HCT116 (cell line): ENCODE measurements around the gene STAT4. TPM values are rescaled to one million over a fixed set of nuclear protein-coding genes. Genes with fewer than 3 reads are reported as not detected.

Experiments used
- ATAC-seq: fragments of 200-7000 bp; cut with Tn5 transposase; 2 replicates; pipeline ENCODE4 v1.9.1; 2020; ENCODE audit warnings: mild to moderate bottlenecking, moderate library complexity
- BruUV-seq: library from RNA; stranded (reverse); fragments of 400-500 nt; replicated peaks from 2 replicates; lab custom pipeline; 2021; lab: Mats Ljungman, UMichigan
- CTCF ChIA-PET: fragments of 300-600 bp; sonication (Branson Sonifier 250); formaldehyde crosslinking; loops from one replicate; lab custom pipeline; 2021; ENCODE audit warnings: antibody characterized with exemption; lab: Charles Lee
- POLR2A ChIA-PET: fragments of 300-600, 350-600 bp; sonication (Branson Sonifier 250); formaldehyde crosslinking; loops from one replicate; lab custom pipeline; 2021; ENCODE audit warnings: antibody characterized with exemption; lab: Charles Lee
- RAD21 ChIA-PET, 2 experiments: fragments of 300-600 bp; sonication (Branson Sonifier 250); formaldehyde crosslinking; loops; one replicate each; lab custom pipeline; 2023; ENCODE audit warnings: low total read pairs in 2 of 2; ENCODE audit not compliant: uncharacterized antibody in 2 of 2, unreplicated experiment in 2 of 2, low non-redundant PET in 1 of 2; lab: Charles Lee
- DNase-seq: peaks from one replicate; pipeline ENCODE4 v3.0.0-alpha.2; 2010; ENCODE audit warnings: low read depth, low spot score
- H2AFZ ChIP-seq: fragments of 200-600 bp; shearing (Covaris generic), sonication (generic); 2 replicates; pipeline ENCODE4 v1.6.1; 2017; ENCODE audit warnings: low read depth, mixed run types, mixed read lengths, antibody characterized with exemption, low read length; ENCODE audit not compliant: poor library complexity, severe bottlenecking
- H3K27ac ChIP-seq: 2 replicates; pipeline ENCODE4 v1.5.1; 2012; ENCODE audit warnings: low read depth, low read length
- H3K27me3 ChIP-seq: fragments of 200-600 bp; sonication (generic); 2 replicates; pipeline ENCODE4 v1.6.1; 2016; ENCODE audit warnings: mixed run types, low read length, mixed read lengths; ENCODE audit not compliant: insufficient read depth
- H3K36me3 ChIP-seq, 2 experiments: fragments of 200-500 bp in 1 of 2; fragments of 200-600 bp in 1 of 2; sonication (Bioruptor generic) in 1 of 2; sonication (generic) in 1 of 2; 2 replicates each; pipeline versions ENCODE4 v1.5.1 to v1.6.1; 2014 to 2016; ENCODE audit warnings: low read length in 2 of 2, inconsistent platforms in 1 of 2, mixed read lengths in 1 of 2, mixed run types in 1 of 2; ENCODE audit not compliant: insufficient read depth in 2 of 2, control insufficient read depth in 1 of 2
- H3K4me1 ChIP-seq, 2 experiments: fragments of 200-600 bp in 1 of 2; sonication (generic) in 1 of 2; 2 replicates each; pipeline versions ENCODE4 v1.5.1 to v1.6.1; 2012 to 2017; ENCODE audit warnings: low read length in 2 of 2, inconsistent platforms in 1 of 2, mild to moderate bottlenecking in 1 of 2, mixed read lengths in 1 of 2, mixed run types in 1 of 2, moderate library complexity in 1 of 2; ENCODE audit not compliant: insufficient read depth in 2 of 2, control insufficient read depth in 1 of 2
- H3K4me2 ChIP-seq: fragments of 200-600 bp; sonication (generic); 2 replicates; pipeline ENCODE4 v1.6.1; 2017; ENCODE audit warnings: mixed run types, low read length, mixed read lengths
- H3K4me3 ChIP-seq, 2 experiments: fragments of 200-600 bp in 1 of 2; sonication (generic) in 1 of 2; replicated peaks in 1 of 2; 2 replicates each; pipeline ENCODE4 v1.5.1; 2011 to 2016; ENCODE audit warnings: low read length in 2 of 2, control low read depth in 1 of 2, low read depth in 1 of 2, mild to moderate bottlenecking in 1 of 2, mixed read lengths in 1 of 2, mixed run types in 1 of 2
- H3K79me2 ChIP-seq: fragments of 200-600 bp; sonication (generic); 2 replicates; pipeline ENCODE4 v1.6.1; 2017; ENCODE audit warnings: mild to moderate bottlenecking, mixed run types, low read length, moderate library complexity, mixed read lengths; ENCODE audit not compliant: insufficient read depth
- H3K9ac ChIP-seq: fragments of 200-600 bp; sonication (generic); 2 replicates; pipeline ENCODE4 v1.6.1; 2016; ENCODE audit warnings: low read length, mixed read lengths
- H3K9me2 ChIP-seq: fragments of 200-600 bp; sonication (generic), shearing (Covaris generic); 2 replicates; pipeline ENCODE4 v1.6.1; 2017; ENCODE audit warnings: mixed run types, mild to moderate bottlenecking, moderate library complexity; ENCODE audit not compliant: insufficient read depth
- H3K9me3 ChIP-seq, 2 experiments: fragments of 200-500 bp in 1 of 2; fragments of 200-600 bp in 1 of 2; sonication (Bioruptor generic) in 1 of 2; sonication (generic) in 1 of 2; 2 replicates each; pipeline ENCODE4 v1.6.1; 2014 to 2017; ENCODE audit warnings: low read length in 2 of 2, mixed read lengths in 2 of 2, inconsistent platforms in 1 of 2, low read depth in 1 of 2, mild to moderate bottlenecking in 1 of 2, mixed run types in 1 of 2, moderate library complexity in 1 of 2; ENCODE audit not compliant: control insufficient read depth in 1 of 2, insufficient read depth in 1 of 2
- H4K20me1 ChIP-seq: fragments of 200-600 bp; sonication (generic), shearing (Covaris generic); 2 replicates; pipeline ENCODE4 v1.6.1; 2017; ENCODE audit warnings: mixed run types, mild to moderate bottlenecking, moderate library complexity; ENCODE audit not compliant: insufficient read depth
- EGR1 ChIP-seq: IDR thresholded peaks from 2 replicates; pipeline ENCODE4 v1.6.1; 2012; ENCODE audit warnings: low read depth
- FOSL1 ChIP-seq: IDR thresholded peaks from 2 replicates; pipeline ENCODE4 v1.6.1; 2012; ENCODE audit warnings: low read depth
- JUND ChIP-seq: IDR thresholded peaks from 2 replicates; pipeline ENCODE4 v1.6.1; 2012
- MAX ChIP-seq: IDR thresholded peaks from 2 replicates; pipeline ENCODE4 v1.6.1; 2012
- REST ChIP-seq: IDR thresholded peaks from 2 replicates; pipeline ENCODE4 v1.6.1; 2012; ENCODE audit warnings: low read depth
- SIN3A ChIP-seq: IDR thresholded peaks from 2 replicates; pipeline ENCODE4 v1.6.1; 2012; ENCODE audit warnings: low read depth
- SRF ChIP-seq: IDR thresholded peaks from 2 replicates; pipeline ENCODE4 v1.6.1; 2012; ENCODE audit warnings: low read depth
- ZFX ChIP-seq: fragments of 450-650 bp; IDR thresholded peaks from 2 replicates; pipeline ENCODE4 v1.6.1; 2017
- intact Hi-C: fragments of 100-400 bp; cut with micrococcal nuclease; formaldehyde crosslinking; loops from 2 replicates; pipeline ENCODE4 v1.10.0; 2022
- total RNA-seq: library from RNA; stranded (reverse); gene quantifications from one replicate; pipeline ENCODE4 v1.2.1, GENCODE V29; 2021; ENCODE audit not compliant: unreplicated experiment

Gene STAT4
- total RNA-seq, 1 experiment from 2014 or later, result 2.0 TPM

GRCh38 chr2:191171708-191172355, 21.0 kb upstream of the STAT4 start:
- peak; percentile 53; the same call in 1 of the 2 replicates for ATAC-seq
- Histone ChIP-seq H3K9ac (no peak overlapping the region), H3K4me1 (peaks cover 9 to 34% of the 10 kb centered on the region in 2 experiments), H3K27ac (no peak overlapping the region), H3K4me2 (peak overlapping the region; percentile 62), H3K27me3 (no peaks in the 10 kb centered on the region), H3K36me3 (no peaks in the 10 kb centered on the region), H2AFZ (peak overlapping the region; percentile 52), H3K9me2 (no peaks in the 10 kb centered on the region)
- POLR2A ChIA-PET, result no interaction called here
- DNase-seq, result no peak
- TF ChIP-seq EGR1, result peak; percentile 51
- 0 out of 2 replicates have a peak, but pooled peaks have one; percentile 15 for TF ChIP-seq MAX
- 0 out of 2 replicates have a peak, but pooled peaks have one; percentile 11 for TF ChIP-seq JUND
- TF ChIP-seq ZFX, result no peak
- no peak for TF ChIP-seq REST
- peak; percentile 66 for TF ChIP-seq FOSL1
- TF ChIP-seq SIN3A, result no peak
- TF ChIP-seq SRF, result no peak
- TF ChIP-seq, all 23 proteins: peak for 4
- Histone ChIP-seq H4K20me1 (no peaks in the 10 kb centered on the region), H3K9me3 (no peaks in the 10 kb centered on the region), H3K79me2 (no peaks in the 10 kb centered on the region), H3K4me3 (no peak overlapping the region; a peak in 1 of 4 replicates)
- intact Hi-C loops, result no loop called here
- BruUV-seq, result no TSS peak
- ChIA-PET RAD21 (no interaction called here), CTCF (interaction anchor here (1.0 to 1.1 kb wide), 3 partner anchors 15 to 367 kb away, joined by 3 to 4 read pairs (median 3); no protein-coding TSS in a partner anchor)
